HG03097 (cell line): ENCODE results near the gene ARID3C.
A peak's percentile ranks its signal among the peaks of the same experiment; 100 is the strongest.

Experiments
- ATAC-seq: cut with Tn5 transposase; IDR thresholded peaks from one replicate; pipeline ENCODE4 v1.9.1; 2021; ENCODE audit not compliant: unreplicated experiment, low FRiP score

The ARID3C gene

GRCh38 chr9:34633166-34633565 lies 4.3 kb upstream of the ARID3C start:
- ATAC-seq = no peak

GRCh38 chr9:34630402-34631154 lies 1.7 kb upstream of the ARID3C start:
- no peak for ATAC-seq

GRCh38 chr9:34629491-34629808 lies 584 bp upstream of the ARID3C start:
- no peak for ATAC-seq

GRCh38 chr9:34627716-34628655 lies 880 bp downstream of the ARID3C start:
- ATAC-seq = no peak

GRCh38 chr9:34625186-34625486 lies 3.7 kb downstream of the ARID3C start:
- ATAC-seq = no peak

GRCh38 chr9:34624475-34625185 lies 4.2 kb downstream of the ARID3C start:
- ATAC-seq = no peak

GRCh38 chr9:34623374-34624235 lies 5.3 kb downstream of the ARID3C start:
- ATAC-seq = no peak

- peak; percentile 96 for ATAC-seq
These were observed 8.5 kb downstream of the ARID3C start, which contains the start of gene DCTN3 for GRCh38 chr9:34620061-34620994. Gene DCTN3, minus strand, starts transcription at chr9:34620495. Its CDS starts 31 bp downstream, at chr9:34620464.

- ATAC-seq = no peak
These were observed 13.7 kb downstream of the ARID3C start for GRCh38 chr9:34615132-34615531.

GRCh38 chr9:34612788-34613390 lies 16.0 kb downstream of the ARID3C start:
- no peak for ATAC-seq

- peak; percentile 67 for ATAC-seq
These were observed 16.8 kb downstream of the ARID3C start, which contains the start of gene RPP25L for GRCh38 chr9:34611811-34612787. Gene RPP25L, minus strand, starts transcription at chr9:34612097. Its CDS starts 801 bp downstream, at chr9:34611296.

- ATAC-seq = no peak
These were observed 17.5 kb downstream of the ARID3C start for GRCh38 chr9:34611251-34611810.

GRCh38 chr9:34610434-34611206 lies 18.2 kb downstream of the ARID3C start:
- ATAC-seq = no peak

- ATAC-seq = no peak
These were observed 21.5 kb downstream of the ARID3C start for GRCh38 chr9:34607331-34607730.

GRCh38 chr9:34606905-34607304 lies 22.0 kb downstream of the ARID3C start:
- no peak for ATAC-seq

- ATAC-seq = no peak
These were observed 22.7 kb downstream of the ARID3C start for GRCh38 chr9:34606190-34606589.
